MM.1S (cell line): ENCODE results near the gene HSBP1.

Experiments
- DNase-seq: peaks from one replicate; pipeline ENCODE4 v3.0.0-alpha.2; 2015
- H2AFZ ChIP-seq: fragments of 300-600 bp; sonication (generic); 2 replicates; pipeline ENCODE4 v1.6.0; 2016; ENCODE audit warnings: antibody characterized with exemption, low read length
- H3F3A ChIP-seq: fragments of 300-600 bp; sonication (generic); 2 replicates; pipeline ENCODE4 v1.6.1; 2016; ENCODE audit warnings: mild to moderate bottlenecking, antibody characterized with exemption, low read length, moderate library complexity, mixed read lengths; ENCODE audit not compliant: insufficient read depth
- H3K27ac ChIP-seq: fragments of 300-600 bp; sonication (generic); 2 replicates; pipeline ENCODE4 v1.5.1; 2016; ENCODE audit warnings: mild to moderate bottlenecking, low read length
- H3K27me3 ChIP-seq: fragments of 300-600 bp; sonication (generic); replicated peaks from 2 replicates; pipeline ENCODE4 v1.6.0; 2016; ENCODE audit warnings: low read length; ENCODE audit not compliant: insufficient read depth
- H3K36me3 ChIP-seq: fragments of 300-600 bp; sonication (generic); replicated peaks from 2 replicates; pipeline ENCODE4 v1.6.1; 2016; ENCODE audit warnings: mild to moderate bottlenecking, low read length, mixed read lengths; ENCODE audit not compliant: insufficient read depth
- H3K4me1 ChIP-seq: fragments of 300-600 bp; sonication (generic); 2 replicates; pipeline ENCODE4 v1.6.1; 2016; ENCODE audit warnings: low read length, mixed read lengths
- H3K4me2 ChIP-seq: fragments of 300-600 bp; sonication (generic); 2 replicates; pipeline ENCODE4 v1.6.0; 2016; ENCODE audit warnings: low read depth, low read length
- H3K4me3 ChIP-seq: fragments of 300-600 bp; sonication (generic); 2 replicates; pipeline ENCODE4 v1.5.1; 2016; ENCODE audit warnings: low read length, mixed read lengths
- H3K79me2 ChIP-seq: fragments of 300-600 bp; sonication (generic); 2 replicates; pipeline ENCODE4 v1.6.1; 2016; ENCODE audit warnings: mixed run types, low read length, mixed read lengths
- H3K9ac ChIP-seq: fragments of 300-600 bp; sonication (generic); 2 replicates; pipeline ENCODE4 v1.6.1; 2016; ENCODE audit warnings: low read length, mixed read lengths
- H3K9me2 ChIP-seq: fragments of 300-600 bp; sonication (generic); replicated peaks from 2 replicates; pipeline ENCODE4 v1.6.1; 2016; ENCODE audit warnings: mild to moderate bottlenecking, low read length, mixed read lengths; ENCODE audit not compliant: insufficient read depth
- H3K9me3 ChIP-seq: fragments of 300-600 bp; sonication (generic); replicated peaks from 2 replicates; pipeline ENCODE4 v1.6.1; 2016; ENCODE audit warnings: mild to moderate bottlenecking, low read length, mixed read lengths; ENCODE audit not compliant: insufficient read depth
- H4K20me1 ChIP-seq: fragments of 300-600 bp; sonication (generic); 2 replicates; pipeline ENCODE4 v1.6.1; 2016; ENCODE audit warnings: mild to moderate bottlenecking, low read length, moderate library complexity, mixed read lengths; ENCODE audit not compliant: insufficient read depth
- CTCF ChIP-seq: fragments of 300-600 bp; sonication (generic); IDR thresholded peaks from 2 replicates; pipeline ENCODE4 v1.5.1; 2016; ENCODE audit warnings: antibody characterized with exemption, low read length, mixed read lengths
- EZH2 ChIP-seq: fragments of 300-600 bp; sonication (generic); optimal IDR thresholded peaks from 2 replicates; pipeline ENCODE3; 2017; ENCODE audit warnings: low read depth, mild to moderate bottlenecking, antibody characterized with exemption, low read length, mixed read lengths
- EZH2phosphoT487 ChIP-seq: fragments of 300-600 bp; sonication (generic); IDR thresholded peaks from 2 replicates; pipeline ENCODE4 v1.6.1; 2018; ENCODE audit warnings: antibody characterized with exemption, low read length

The HSBP1 gene

GRCh38 chr16:83840060-83840617 lies 32.4 kb downstream of the HSBP1 start:
- H3K27ac ChIP-seq, result no peak overlapping the region
- H3K79me2 ChIP-seq, result no peaks in the 10 kb centered on the region
- no peaks in the 10 kb centered on the region for H3K9me3 ChIP-seq
- no peaks in the 10 kb centered on the region for H3K36me3 ChIP-seq
- H3K4me2 ChIP-seq, result no peak overlapping the region
- no peak overlapping the region for H2AFZ ChIP-seq
- H4K20me1 ChIP-seq, result no peaks in the 10 kb centered on the region
- no peak for DNase-seq
- TF ChIP-seq EZH2 (no peak), EZH2phosphoT487 (no peak), CTCF (no peak)
- no peak overlapping the region for H3K9ac ChIP-seq
- no peaks in the 10 kb centered on the region for H3K27me3 ChIP-seq
- H3K9me2 ChIP-seq, result no peaks in the 10 kb centered on the region
- H3K4me3 ChIP-seq, result no peak overlapping the region
- H3K4me1 ChIP-seq, result no peaks in the 10 kb centered on the region
- H3F3A ChIP-seq, result no peaks in the 10 kb centered on the region

GRCh38 chr16:83842291-83842690 lies 34.5 kb downstream of the HSBP1 start:
- H3K9me3 ChIP-seq, result no peaks in the 10 kb centered on the region
- no peaks in the 10 kb centered on the region for H4K20me1 ChIP-seq
- H3K4me1 ChIP-seq, result no peaks in the 10 kb centered on the region
- no peaks in the 10 kb centered on the region for H3K27me3 ChIP-seq
- H3K36me3 ChIP-seq, result no peaks in the 10 kb centered on the region
- H3F3A ChIP-seq, result no peaks in the 10 kb centered on the region
- H3K27ac ChIP-seq, result no peak overlapping the region
- no peak for DNase-seq
- H3K4me2 ChIP-seq, result no peak overlapping the region
- no peak for TF ChIP-seq EZH2
- no peak for TF ChIP-seq EZH2phosphoT487
- no peak for TF ChIP-seq CTCF
- no peak overlapping the region for H3K4me3 ChIP-seq
- H2AFZ ChIP-seq, result no peak overlapping the region
- no peak overlapping the region for H3K9ac ChIP-seq
- no peaks in the 10 kb centered on the region for H3K79me2 ChIP-seq
- H3K9me2 ChIP-seq, result no peaks in the 10 kb centered on the region

GRCh38 chr16:83842756-83843507 lies 35.2 kb downstream of the HSBP1 start:
- no peaks in the 10 kb centered on the region for H4K20me1 ChIP-seq
- H3K27me3 ChIP-seq, result no peaks in the 10 kb centered on the region
- TF ChIP-seq EZH2phosphoT487, result no peak
- no peak for TF ChIP-seq EZH2
- no peak for TF ChIP-seq CTCF
- no peak overlapping the region for H3K27ac ChIP-seq
- H3K4me2 ChIP-seq, result no peak overlapping the region
- no peak overlapping the region for H3K4me3 ChIP-seq
- H3K9me3 ChIP-seq, result no peaks in the 10 kb centered on the region
- no peaks in the 10 kb centered on the region for H3F3A ChIP-seq
- H3K9ac ChIP-seq, result no peak overlapping the region
- H3K9me2 ChIP-seq, result no peaks in the 10 kb centered on the region
- no peak overlapping the region for H2AFZ ChIP-seq
- no peak for DNase-seq
- no peaks in the 10 kb centered on the region for H3K36me3 ChIP-seq
- H3K4me1 ChIP-seq, result no peaks in the 10 kb centered on the region
- H3K79me2 ChIP-seq, result no peaks in the 10 kb centered on the region
